Spinal cord (tissue), 10 donors: ENCODE results near the gene TAGLN. TPM values are rescaled to one million over a fixed set of nuclear protein-coding genes. Genes with fewer than 3 reads are reported as not detected.
A peak's percentile ranks its signal among the peaks of the same experiment; 100 is the strongest.

ENCODE experiments used
- DNase-seq, 6 donors: peaks; one replicate each; pipeline versions ENCODE4 v3.0.0 to v3.0.0-alpha.2; 2013 to 2015; ENCODE audit warnings: low spot score in 6 of 6, low read depth in 4 of 6
- H3K27ac ChIP-seq: one replicate; pipeline ENCODE4 v1.5.1; 2013; ENCODE audit warnings: low read depth, low read length, control low read depth
- H3K27me3 ChIP-seq: one replicate; pipeline ENCODE4 v1.6.1; 2013; ENCODE audit warnings: low read length; ENCODE audit not compliant: control insufficient read depth, insufficient read depth
- H3K36me3 ChIP-seq: one replicate; pipeline ENCODE4 v1.6.1; 2013; ENCODE audit warnings: low read length; ENCODE audit not compliant: control insufficient read depth, insufficient read depth
- H3K4me1 ChIP-seq: one replicate; pipeline ENCODE4 v1.6.1; 2013; ENCODE audit warnings: low read length; ENCODE audit not compliant: control insufficient read depth, insufficient read depth
- H3K4me3 ChIP-seq: one replicate; pipeline ENCODE4 v1.5.1; 2013; ENCODE audit warnings: low read depth, low read length, control low read depth
- H3K9me3 ChIP-seq: one replicate; pipeline ENCODE4 v1.6.1; 2013; ENCODE audit warnings: low read length; ENCODE audit not compliant: control insufficient read depth, insufficient read depth
- WGBS: methylation state at CpG from one replicate; pipeline ENCODE4 v1.1.5; 2013; ENCODE audit warnings: missing lambda C conversion rate; ENCODE audit not compliant: insufficient coverage; 5-methylcytosine and 5-hydroxymethylcytosine counted together
- polyA plus RNA-seq, 2 donors: library from polyadenylated mRNA; unstranded; fragments of 120-200 nt; gene quantifications; one replicate each; pipeline ENCODE4 v1.2.1, GENCODE V29; 2013; ENCODE audit not compliant: insufficient read length in 2 of 2
- total RNA-seq, 2 donors: library from RNA; depleted of rRNA in 1 of 2; stranded (reverse); fragments of 120-200 nt in 1 of 2; fragments of >200 nt in 1 of 2; gene quantifications; one replicate each; pipeline versions ENCODE4 v1.2.3 to v1.2.4, GENCODE V29; 2013 to 2014
- donor health status: healthy.

TAGLN gene
- total and polyA plus RNA-seq, 4 donors: 41.8 to 245 (median 52.3) TPM

DNA sequence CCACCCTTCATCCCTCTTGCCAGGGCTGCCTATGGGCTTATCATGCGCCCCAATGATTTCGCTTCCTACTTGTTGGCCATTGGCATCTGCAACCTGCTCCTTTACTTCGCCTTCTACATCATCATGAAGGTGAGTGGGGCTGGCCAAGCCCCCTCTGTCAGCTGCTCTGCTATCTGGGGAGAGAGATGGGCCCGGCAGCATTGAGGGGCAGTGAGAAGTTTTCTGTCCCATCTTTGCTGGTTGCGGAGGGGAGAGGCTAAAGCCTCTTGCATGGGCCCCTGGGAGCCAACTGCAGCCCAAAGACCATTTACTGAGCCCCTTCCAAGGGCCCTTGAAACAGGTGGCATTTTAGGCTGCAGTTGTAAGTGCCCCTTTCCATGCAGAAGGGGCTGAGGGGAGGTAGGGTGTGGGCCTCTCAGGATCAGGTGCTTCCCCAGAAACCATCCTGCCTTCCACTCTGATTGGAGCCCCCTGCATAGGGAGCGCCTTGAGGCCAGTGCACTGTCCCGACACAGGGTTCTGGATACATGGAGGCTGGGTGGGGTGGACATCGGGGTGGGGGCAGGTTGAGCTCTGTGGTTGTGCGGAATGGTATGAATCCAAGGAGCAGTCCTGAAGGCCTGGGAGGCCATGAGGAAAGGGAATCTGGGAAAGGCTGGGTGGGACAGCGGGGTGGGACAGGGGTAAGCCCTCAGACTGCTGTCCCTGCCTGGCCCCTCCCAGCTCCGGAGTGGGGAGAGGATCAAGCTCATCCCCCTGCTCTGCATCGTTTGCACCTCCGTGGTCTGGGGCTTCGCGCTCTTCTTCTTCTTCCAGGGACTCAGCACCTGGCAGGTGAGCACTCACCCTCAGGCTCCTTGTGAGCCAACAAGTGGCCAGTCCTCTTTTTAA, 5.8 kb upstream of the TAGLN start:
- H3K36me3 ChIP-seq: peaks cover 94% of the 10 kb centered on the region
- no peak overlapping the region for H3K27ac ChIP-seq
- no peak overlapping the region for H3K4me3 ChIP-seq
- 96% methylated on average over 13 of the region's 15 CpGs for WGBS
- no peaks in the 10 kb centered on the region for H3K9me3 ChIP-seq
- no peak for DNase-seq
- H3K27me3 ChIP-seq: no peaks in the 10 kb centered on the region
- peaks cover 2% of the 10 kb centered on the region for H3K4me1 ChIP-seq

DNA sequence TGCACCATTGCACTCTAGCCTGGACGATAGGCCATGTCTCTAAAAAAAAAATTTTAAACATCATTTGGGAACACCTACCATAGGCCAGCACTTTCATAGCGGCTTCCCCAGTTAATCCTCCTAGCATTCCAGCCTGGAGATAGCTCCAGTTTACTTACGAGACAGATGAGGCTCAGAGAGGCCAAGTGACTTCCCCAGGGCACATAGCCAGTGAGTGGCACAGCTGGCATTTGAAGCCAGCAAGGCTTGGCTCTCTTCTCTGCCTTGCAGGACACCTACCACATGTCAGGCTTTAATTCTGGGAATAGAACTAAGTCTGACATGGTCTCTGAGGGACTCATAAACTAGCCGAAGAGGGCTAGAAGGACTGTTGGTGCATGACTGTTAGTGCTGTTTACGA, 4.9 kb upstream of the TAGLN start:
- H3K27ac ChIP-seq: no peak overlapping the region
- H3K9me3 ChIP-seq: no peaks in the 10 kb centered on the region
- no peak for DNase-seq
- peaks cover 10% of the 10 kb centered on the region for H3K4me1 ChIP-seq
- 81% methylated on average over 4 of the region's 5 CpGs for WGBS
- no peak overlapping the region for H3K4me3 ChIP-seq
- H3K27me3 ChIP-seq: no peaks in the 10 kb centered on the region
- peaks cover 85% of the 10 kb centered on the region for H3K36me3 ChIP-seq

DNA sequence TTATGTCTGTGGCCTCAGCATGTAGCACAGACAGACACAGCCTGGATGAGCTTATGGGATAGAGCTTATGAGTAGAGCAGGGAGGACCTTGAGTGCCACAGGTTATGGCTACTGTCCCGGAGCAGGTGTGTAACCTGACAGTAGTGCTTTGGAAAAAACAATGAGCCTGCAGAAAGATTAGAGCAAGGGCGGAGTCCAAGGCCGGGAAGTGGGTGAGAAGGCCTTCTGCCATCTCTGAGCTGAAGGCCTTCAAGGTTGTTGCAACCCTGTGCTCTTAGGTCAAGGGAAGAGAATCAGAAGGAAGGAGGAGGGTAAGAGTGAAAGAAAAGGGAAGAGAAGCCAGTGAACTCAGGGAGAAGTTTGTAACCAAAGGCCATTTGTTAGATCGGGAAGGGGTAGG, 3.9 kb upstream of the TAGLN start:
- Histone ChIP-seq H3K4me1 (peaks cover 17% of the 10 kb centered on the region), H3K27me3 (no peaks in the 10 kb centered on the region), H3K4me3 (no peak overlapping the region), H3K27ac (no peak overlapping the region), H3K36me3 (peaks cover 75% of the 10 kb centered on the region), H3K9me3 (no peaks in the 10 kb centered on the region)
- 93% methylated on average over 4 of the region's 4 CpGs for WGBS
- DNase-seq: no peak

DNA sequence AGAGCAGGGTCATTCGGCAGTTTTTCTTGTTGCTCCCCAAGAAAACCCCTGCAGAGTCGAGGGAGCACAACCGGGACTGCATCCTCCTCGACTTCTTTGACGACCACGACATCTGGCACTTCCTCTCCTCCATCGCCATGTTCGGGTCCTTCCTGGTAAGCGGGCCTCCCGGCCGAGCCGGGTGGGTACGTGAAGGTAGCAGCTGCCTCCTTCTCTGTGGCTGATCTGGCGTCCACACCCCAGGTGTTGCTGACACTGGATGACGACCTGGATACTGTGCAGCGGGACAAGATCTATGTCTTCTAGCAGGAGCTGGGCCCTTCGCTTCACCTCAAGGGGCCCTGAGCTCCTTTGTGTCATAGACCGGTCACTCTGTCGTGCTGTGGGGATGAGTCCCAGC, 3.4 kb upstream of the TAGLN start:
- DNase-seq: no peak
- Histone ChIP-seq H3K36me3 (peaks cover 70% of the 10 kb centered on the region), H3K9me3 (no peaks in the 10 kb centered on the region), H3K4me1 (peaks cover 17% of the 10 kb centered on the region), H3K27me3 (no peaks in the 10 kb centered on the region), H3K27ac (no peak overlapping the region), H3K4me3 (no peak overlapping the region)
- 91% methylated on average over 19 of the region's 19 CpGs for WGBS

DNA sequence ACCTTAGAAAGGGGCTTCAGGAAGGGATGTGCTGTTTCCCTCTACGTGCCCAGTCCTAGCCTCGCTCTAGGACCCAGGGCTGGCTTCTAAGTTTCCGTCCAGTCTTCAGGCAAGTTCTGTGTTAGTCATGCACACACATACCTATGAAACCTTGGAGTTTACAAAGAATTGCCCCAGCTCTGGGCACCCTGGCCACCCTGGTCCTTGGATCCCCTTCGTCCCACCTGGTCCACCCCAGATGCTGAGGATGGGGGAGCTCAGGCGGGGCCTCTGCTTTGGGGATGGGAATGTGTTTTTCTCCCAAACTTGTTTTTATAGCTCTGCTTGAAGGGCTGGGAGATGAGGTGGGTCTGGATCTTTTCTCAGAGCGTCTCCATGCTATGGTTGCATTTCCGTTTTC, 2.2 kb upstream of the TAGLN start:
- peaks cover 64% of the 10 kb centered on the region for H3K36me3 ChIP-seq
- no peaks in the 10 kb centered on the region for H3K9me3 ChIP-seq
- no peak overlapping the region for H3K27ac ChIP-seq
- no peaks in the 10 kb centered on the region for H3K27me3 ChIP-seq
- peaks cover 24% of the 10 kb centered on the region for H3K4me1 ChIP-seq
- no peak overlapping the region for H3K4me3 ChIP-seq
- 96% methylated on average over 4 of the region's 7 CpGs for WGBS
- no peak for DNase-seq

DNA sequence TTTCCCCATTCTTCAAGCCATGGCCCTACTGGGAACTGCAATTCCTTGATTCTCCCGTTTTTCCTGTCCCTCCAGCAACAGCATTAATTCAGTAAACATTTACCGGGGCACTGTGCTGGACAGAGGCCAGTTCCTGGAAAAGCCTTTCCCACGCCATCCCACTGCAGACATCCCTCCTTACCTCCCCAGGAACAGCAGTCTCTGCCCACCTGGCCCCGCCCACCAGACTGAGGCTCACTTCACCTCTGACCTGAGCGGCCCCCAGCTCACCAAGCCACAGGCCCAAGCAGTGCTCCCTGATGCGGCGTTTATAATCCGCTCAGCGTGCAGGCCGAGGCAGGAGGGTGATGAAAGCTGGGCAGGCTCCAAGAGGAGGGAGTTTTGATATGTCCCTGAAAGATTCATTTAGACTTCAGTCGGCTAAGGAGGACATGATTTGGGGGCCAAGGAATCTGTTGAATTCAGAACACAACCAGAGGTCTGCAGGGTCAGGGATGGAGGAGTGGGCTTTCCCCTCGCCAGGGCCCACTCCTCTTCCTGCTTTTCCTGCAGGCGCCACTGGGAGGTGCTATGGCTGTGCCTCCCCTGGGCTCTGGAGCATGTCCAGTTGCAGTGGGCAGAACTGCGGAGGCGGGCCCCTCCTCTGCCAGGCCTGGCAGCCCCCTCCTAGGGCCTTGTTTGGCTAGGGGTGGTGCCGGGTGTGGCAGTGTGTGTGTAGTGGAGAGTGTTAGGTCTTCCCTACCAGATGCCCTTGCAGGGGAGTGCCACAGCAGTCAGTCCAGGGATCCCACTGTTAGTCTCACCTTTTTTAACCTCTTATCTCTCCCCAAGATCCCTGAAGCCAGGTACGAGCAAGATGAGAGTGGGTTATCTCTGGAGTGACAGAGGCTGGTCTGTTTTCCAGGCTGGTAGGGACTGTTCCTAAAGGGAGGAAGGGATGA, 1.4 kb upstream of the TAGLN start:
- Histone ChIP-seq H3K27ac (peak overlapping the region; percentile 85), H3K4me1 (peaks cover 28% of the 10 kb centered on the region), H3K27me3 (no peaks in the 10 kb centered on the region), H3K9me3 (no peaks in the 10 kb centered on the region), H3K4me3 (no peak overlapping the region), H3K36me3 (peaks cover 60% of the 10 kb centered on the region)
- no peak for DNase-seq
- WGBS: 75% methylated on average over 15 of the region's 17 CpGs

DNA sequence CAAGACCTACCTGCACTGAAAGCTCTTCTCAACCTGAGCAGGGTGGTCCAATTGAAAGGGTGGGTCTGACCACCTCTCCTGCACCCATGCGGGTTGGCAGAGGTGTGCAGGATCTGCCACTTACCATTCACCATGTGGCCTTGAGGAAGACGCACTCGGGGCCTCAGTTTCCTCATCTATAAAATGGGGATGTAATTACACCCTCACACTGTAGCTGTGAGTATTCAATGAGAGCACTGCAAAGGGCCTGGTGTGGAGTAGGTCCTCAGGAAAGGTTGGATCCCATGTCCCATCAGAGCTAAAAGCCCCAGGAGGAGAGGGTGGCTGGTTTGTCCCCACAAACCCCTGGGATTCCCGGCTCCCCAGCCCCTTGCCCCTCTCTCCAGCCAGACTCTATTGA, 557 bp upstream of the TAGLN start:
- WGBS: 13% methylated on average over 1 of the region's 4 CpGs
- H3K4me1 ChIP-seq: peaks cover 29% of the 10 kb centered on the region

DNA sequence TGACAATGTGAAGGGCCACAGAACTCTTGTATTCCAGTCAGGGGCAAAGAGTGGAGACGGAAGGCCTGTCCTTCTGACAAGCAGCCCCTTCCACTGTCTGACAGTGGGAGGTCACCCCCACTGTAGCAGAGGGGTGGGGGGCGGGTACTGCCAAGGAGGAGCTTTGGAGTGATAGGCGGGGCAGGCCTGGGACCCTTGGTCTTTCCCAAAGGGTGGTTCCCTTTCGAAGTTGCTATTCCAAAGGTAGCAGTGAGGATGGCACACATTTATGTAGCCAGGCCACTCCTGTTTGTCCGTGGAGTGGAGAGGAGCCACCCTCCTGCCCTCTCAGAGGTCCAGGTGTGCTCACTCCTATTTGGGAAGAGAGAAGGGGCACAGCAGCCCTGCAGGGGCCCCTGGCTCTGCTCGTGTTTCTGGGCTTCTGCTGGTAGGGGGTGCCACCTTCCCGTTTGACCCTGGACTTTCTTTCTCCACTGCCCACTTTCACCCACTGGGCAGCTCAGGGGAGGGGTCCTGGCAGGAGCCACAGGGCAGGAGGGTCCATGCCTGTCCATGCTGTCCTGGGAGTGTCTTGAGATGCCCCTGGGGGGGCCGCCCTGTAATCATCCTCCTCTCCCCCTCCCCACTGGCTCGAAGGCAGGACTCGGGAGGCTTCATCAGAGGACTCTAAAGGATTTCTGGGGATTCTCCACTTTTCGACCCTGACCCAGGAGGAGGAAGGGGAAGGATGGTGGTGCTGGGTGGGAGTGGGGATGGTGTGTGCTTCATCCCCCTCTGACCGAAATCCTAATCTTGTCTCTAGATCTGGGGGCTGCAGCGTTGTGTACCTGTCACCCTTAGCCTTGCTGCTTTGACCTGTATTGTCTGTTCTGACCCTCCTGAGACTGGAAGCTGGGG, 994 bp downstream of the TAGLN start:
- H3K4me3 ChIP-seq: peak overlapping the region; percentile 28
- H3K27ac ChIP-seq: no peak overlapping the region
- WGBS: 58% methylated on average over 6 of the region's 13 CpGs

More for the DNA sequence above, 557 bp upstream of the TAGLN start:
- H3K9me3 ChIP-seq: no peaks in the 10 kb centered on the region
- no peak for DNase-seq
- H3K36me3 ChIP-seq: peaks cover 59% of the 10 kb centered on the region
- peak overlapping the region; percentile 28 for H3K4me3 ChIP-seq
- H3K27me3 ChIP-seq: no peaks in the 10 kb centered on the region
- peak overlapping the region; percentile 85 for H3K27ac ChIP-seq

More for the DNA sequence above, 994 bp downstream of the TAGLN start:
- no peaks in the 10 kb centered on the region for H3K27me3 ChIP-seq
- H3K9me3 ChIP-seq: no peaks in the 10 kb centered on the region
- peaks cover 43% of the 10 kb centered on the region for H3K4me1 ChIP-seq
- H3K36me3 ChIP-seq: peaks cover 54% of the 10 kb centered on the region
- no peak for DNase-seq
